ENCODE data around the gene DPH2.
A peak's percentile ranks its signal among the peaks of the same experiment; 100 is the strongest.

Gene DPH2, protein sequence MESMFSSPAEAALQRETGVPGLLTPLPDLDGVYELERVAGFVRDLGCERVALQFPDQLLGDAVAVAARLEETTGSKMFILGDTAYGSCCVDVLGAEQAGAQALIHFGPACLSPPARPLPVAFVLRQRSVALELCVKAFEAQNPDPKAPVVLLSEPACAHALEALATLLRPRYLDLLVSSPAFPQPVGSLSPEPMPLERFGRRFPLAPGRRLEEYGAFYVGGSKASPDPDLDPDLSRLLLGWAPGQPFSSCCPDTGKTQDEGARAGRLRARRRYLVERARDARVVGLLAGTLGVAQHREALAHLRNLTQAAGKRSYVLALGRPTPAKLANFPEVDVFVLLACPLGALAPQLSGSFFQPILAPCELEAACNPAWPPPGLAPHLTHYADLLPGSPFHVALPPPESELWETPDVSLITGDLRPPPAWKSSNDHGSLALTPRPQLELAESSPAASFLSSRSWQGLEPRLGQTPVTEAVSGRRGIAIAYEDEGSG

DNA sequence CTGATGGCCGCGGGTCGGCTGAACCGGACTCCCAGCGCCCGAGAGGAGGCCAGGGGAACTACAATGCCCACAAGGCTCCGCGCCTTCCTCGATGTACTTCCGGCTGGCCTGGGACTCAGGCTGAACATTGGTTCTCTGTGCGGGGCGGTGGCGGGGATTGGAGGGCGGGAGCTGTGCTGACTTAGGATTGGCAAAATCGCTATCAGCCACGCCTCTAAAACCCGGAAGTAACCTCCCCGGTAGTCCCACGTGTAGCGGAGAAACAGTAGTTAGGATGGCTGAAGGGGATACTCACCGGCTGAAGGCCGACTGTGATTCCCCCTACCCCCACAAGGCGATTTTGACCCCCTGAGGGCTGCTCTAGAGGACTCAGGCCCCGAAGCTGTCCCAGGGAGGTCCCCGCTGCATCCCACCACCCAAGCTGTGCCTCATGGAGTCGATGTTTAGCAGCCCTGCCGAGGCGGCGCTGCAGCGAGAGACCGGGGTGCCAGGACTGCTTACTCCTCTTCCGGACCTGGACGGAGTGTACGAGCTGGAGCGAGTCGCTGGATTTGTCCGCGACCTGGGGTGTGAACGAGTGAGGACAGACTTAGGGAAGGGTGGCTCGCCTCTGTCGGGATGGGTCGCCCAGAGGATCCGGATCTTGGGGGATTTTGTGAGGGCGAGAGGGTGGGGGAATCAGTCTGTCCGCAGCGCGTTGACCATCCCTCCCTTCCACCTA is at the start of gene DPH2:
Gene DPH2, plus strand, starts transcription at position 265 of the 721 bp plus-strand sequence. Its CDS starts 166 bp downstream, at position 431.
- DNase-seq, result peak; percentile 90

DNA sequence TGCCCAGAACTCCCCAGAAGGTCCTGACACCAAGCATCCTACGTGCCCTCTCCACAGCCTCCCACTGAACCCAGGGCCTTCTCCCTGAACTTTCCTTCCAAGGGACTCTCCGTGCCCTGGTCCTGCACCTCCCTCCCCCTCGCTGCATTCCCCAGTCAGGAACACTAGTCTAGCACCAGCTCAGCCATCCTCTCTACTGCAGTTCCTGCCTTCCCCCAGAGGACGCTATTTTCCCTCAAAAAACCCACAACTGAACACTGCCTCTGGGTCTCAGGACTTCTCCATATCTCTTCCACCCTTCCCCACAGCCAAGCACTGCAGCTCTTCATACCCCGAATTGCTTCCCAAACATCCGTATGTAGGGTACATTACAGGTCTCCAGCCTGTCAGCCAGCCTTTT is 48.8 kb upstream of the DPH2 start:
- DNase-seq, result no peak

DNA sequence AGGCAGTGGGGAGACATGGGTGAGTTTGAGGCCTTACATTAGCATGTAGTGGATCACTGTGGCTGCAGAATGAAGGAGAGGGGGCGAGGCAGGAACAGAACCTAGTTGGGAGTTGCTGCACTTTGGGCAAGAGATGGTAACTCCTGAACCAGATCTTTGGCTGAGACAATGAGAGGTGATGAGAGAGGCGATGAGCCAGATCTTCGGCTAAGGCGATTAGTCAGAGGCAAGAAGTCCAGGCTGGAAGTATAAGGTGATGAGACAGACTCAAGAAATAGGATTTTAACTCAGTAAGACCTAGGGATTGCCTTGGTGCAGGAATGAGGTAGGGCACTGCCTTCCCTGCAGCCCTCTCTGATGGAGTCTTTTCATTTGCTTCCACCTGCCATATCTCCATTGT is 45.3 kb upstream of the DPH2 start:
- no peak for DNase-seq

DNA sequence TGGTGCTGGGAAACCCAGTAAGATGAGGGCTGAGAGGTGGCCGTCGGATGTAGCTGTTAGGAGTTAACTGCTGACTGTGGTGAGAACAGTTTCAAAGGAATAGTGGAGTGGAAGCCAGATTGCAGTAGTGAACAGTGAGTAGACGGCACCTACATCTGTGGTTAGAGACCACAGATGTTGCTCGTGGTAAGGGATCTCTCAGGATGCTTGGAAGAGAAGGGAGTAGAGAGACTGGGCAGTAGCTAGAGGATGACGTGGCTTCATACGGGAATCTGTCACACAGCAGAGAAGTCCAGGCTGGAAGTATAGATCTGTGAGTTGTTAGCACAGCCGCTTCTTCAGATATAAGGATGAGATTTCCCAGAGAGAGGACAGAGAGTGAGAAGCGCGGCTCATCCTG is 44.0 kb upstream of the DPH2 start:
- no peak for DNase-seq

DNA sequence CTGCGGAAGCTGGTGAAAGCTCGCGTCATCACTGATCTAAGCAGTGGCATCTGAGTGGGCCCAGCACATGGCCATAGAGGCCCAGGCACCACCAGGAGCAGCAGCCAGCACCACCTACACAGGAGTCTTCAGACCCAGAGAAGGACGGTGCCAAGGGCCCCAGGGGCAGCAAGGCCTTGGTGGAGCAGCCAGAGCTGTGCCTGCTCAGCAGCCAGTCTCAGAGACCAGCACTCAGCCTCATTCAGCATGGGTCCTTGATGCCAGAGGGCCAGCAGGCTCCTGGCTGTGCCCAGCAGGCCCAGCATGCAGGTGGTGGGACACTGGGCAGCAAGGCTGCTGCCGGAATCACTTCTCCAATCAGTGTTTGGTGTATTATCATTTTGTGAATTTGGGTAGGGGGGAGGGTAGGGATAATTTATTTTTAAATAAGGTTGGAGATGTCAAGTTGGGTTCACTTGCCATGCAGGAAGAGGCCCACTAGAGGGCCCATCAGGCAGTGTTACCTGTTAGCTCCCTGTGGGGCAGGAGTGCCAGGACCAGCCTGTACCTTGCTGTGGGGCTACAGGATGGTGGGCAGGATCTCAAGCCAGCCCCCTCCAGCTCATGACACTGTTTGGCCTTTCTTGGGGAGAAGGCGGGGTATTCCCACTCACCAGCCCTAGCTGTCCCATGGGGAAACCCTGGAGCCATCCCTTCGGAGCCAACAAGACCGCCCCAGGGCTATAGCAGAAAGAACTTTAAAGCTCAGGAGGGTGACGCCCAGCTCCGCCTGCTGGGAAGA is 39.5 kb upstream of the DPH2 start:
- DNase-seq, result no peak

DNA sequence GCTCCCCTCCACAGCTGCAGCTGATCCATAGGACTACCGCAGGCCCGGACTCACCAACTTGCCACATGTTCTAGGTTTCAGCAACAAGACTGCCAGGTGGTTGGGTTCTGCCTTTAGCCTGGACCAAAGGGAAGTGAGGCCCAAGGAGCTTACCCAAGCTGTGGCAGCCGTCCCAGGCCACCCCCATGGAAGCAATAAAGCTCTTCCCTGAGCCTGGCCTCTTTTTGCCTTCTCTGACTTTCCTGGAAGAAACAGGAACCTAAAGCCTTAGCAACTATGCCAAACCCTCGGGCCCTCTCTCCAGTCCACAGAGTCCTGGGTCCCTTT is 38.9 kb upstream of the DPH2 start:
- no peak for DNase-seq

DNA sequence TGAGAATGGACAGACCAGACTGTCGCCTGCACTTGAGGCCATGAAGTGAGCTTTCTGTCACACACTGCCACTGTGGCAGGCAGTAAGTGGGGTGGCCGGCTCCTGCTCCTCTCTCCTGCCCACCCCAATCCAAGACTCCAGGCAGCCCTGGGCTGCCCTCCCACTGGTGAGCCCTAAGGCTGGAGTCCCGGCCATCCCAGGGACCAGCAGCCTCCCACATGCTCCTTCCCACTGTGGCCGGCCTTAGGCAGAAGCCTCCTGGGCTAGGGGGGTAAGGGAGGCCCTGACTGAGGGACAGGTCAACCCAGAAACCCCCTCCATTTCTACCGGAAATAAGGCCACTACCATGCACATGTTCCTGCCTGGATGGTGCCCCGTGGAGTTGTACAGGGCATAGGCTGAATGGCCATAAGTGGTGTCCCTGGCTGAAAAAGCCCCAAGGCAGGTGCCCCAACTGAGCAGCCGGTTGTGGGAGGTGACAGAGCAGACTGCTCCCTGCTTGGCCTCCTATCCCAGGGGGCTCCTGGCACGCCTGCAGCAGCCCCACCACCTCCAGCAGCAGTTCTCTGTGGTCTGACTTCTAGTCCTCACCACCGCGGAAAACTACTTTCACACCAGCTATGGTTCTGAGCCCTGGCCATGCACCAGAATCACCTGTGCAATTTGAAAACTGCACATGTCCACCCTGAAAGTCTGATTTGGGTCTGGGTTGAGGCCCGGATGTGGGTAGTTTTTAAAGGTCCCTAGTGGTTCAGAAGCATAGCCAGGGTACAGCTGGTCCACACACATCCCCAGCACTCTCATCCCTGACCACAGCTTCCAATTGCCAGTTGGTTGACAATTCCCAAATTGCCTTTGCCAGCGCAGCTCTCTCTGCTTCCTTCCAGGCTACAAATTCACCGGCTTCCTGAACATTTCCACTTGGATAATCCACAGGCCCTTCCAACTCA is 37.8 kb upstream of the DPH2 start:
- DNase-seq, result no peak

DNA sequence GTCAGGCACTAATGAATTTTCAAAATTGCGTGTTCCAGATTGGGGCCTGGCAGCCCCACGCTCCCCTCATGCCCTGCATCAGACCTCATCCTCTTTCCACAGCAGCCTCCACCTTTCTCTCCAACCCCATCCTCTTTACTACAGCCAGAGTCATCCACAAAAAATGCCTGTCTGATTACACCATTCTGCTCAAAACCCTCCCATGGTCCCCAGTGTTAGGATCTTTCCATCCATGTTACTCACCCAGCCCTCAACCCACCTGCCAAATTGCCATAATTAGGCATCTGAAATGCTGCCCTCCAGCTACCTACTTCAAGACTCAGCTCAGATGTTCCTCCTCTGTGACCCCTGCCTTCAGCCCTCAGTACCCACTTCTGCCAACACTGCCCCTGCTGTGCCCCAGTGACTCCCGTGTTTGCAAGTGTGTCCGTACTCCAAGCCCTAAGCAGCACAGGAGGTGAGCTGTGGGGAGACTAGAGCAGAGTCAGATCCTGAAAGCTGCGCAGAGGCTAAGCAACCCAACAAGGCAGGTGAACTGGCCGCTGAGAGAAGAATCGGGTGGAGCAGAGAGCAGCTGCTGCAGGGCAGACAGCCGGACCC is 36.9 kb upstream of the DPH2 start:
- no peak for DNase-seq

DNA sequence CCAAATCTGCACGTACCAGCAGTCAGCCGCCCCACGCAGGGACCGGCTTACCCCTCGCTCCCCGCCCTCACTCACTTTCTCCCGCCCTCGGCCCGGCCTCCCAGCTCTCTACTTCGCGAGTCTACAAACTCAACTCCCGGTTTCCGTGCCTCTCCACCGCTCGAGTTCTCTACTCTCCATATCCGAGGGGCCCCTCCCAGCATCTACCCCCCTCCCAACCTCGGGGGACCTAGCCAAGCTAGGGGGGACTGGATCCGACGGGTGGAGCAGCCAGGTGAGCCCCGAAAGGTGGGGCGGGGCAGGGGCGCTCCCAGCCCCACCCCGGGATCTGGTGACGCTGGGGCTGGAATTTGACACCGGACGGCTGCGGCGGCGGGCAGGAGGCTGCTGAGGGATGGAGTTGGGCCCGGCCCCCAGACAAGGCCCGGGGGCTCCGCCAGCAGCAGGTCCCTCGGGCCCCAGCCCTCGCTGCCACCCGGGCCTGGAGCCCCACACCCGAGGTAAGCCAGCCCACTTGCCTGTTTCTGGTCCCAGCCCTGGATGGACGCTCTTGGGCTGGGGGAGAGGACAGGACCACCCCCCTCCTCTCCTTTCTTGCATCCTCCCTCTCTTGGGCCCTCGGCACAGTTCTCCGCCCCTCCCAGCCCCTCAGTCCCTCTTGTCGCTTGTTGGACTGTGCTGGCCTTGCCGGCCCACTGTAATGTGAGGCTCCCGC is 36.3 kb upstream of the DPH2 start, which contains the start of gene ARTN:
Gene ARTN, plus strand, starts transcription at position 416 of the 715 bp plus-strand sequence. CDS start 1,856 bp downstream, outside the sequence.
- no peak for DNase-seq

DNA sequence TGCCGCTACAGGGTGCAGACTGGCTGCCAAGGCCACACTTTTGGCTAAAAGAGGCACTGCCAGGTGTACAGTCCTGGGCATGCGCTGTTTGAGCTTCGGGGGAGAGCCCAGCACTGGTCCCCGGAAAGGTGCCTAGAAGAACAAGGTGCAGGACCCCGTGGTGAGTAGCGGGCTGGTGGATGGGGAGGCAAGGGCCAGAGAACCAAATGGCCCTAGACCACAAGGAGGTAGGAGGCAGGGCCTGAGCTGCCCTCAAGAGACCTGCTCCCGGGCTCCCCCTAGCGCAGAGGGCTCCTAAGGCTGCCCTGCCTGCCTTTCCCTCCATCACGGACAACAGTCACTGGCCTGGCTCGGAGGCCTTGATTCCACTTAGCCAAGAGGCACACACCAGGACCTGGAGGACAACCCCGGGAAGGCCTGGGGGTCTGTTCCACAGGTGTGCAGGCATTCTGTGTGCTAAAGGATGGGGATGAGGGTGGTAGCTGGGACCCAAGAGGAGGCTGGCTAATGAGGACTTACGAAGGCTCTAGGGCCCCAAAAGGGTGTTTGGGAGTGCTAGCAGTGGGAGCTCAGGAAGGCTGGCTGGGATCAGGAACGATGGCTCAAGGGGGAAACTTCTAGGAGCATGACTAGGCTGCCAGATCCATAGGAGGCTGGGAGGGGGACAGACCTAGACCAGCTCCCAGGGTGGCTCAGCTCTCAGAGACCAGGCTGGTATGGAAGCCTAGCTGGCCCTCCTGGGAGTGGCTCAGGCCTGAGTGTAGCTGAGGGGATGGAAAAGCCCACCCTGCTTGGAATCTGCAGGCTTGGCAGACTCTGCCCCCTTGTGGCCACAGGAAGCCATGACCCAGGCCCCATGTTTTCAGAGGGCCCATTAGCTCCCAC is 35.5 kb upstream of the DPH2 start:
- no peak for DNase-seq

DNA sequence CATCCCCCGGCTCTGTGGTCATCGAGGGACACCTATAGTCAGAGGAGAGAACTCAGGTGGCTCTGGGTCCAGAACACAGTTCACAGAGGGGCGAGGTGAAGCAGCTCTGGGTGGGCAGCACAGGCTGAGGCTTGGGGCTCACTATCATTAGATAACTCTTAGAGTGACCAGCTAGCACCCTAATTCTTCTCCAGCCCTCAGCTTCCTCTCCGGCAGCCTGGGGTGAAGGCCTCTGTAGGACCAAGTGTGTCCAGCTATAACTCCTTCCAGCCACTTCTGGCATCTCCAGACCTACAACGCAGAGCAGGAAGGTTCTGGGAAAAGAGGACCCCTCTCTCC is 34.9 kb upstream of the DPH2 start:
- no peak for DNase-seq

DNA sequence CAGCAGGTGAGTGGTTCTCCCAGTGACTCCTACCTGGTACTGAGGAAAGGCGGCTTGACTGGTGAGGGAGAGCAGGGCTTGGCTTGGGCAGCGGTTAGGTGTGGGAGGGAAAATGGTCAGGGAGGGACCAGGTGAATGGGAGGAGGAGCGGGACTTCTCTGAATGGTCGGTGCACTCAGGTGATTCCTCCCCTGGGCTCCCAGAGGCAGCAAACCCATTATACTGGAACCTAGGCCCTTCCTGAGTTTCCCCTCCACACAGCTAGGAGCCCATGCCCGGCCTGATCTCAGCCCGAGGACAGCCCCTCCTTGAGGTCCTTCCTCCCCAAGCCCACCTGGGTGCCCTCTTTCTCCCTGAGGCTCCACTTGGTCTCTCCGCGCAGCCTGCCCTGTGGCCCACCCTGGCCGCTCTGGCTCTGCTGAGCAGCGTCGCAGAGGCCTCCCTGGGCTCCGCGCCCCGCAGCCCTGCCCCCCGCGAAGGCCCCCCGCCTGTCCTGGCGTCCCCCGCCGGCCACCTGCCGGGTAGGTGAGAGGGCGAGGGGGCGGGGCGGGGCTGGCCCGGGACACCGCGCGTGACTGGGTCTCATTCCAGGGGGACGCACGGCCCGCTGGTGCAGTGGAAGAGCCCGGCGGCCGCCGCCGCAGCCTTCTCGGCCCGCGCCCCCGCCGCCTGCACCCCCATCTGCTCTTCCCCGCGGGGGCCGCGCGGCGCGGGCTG is 33.9 kb upstream of the DPH2 start:
- DNase-seq, result no peak

DNA sequence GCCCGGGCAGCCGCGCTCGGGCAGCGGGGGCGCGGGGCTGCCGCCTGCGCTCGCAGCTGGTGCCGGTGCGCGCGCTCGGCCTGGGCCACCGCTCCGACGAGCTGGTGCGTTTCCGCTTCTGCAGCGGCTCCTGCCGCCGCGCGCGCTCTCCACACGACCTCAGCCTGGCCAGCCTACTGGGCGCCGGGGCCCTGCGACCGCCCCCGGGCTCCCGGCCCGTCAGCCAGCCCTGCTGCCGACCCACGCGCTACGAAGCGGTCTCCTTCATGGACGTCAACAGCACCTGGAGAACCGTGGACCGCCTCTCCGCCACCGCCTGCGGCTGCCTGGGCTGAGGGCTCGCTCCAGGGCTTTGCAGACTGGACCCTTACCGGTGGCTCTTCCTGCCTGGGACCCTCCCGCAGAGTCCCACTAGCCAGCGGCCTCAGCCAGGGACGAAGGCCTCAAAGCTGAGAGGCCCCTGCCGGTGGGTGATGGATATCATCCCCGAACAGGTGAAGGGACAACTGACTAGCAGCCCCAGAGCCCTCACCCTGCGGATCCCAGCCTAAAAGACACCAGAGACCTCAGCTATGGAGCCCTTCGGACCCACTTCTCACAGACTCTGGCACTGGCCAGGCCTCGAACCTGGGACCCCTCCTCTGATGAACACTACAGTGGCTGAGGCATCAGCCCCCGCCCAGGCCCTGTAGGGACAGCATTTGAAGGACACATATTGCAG is 33.2 kb upstream of the DPH2 start:
- DNase-seq, result no peak

DNA sequence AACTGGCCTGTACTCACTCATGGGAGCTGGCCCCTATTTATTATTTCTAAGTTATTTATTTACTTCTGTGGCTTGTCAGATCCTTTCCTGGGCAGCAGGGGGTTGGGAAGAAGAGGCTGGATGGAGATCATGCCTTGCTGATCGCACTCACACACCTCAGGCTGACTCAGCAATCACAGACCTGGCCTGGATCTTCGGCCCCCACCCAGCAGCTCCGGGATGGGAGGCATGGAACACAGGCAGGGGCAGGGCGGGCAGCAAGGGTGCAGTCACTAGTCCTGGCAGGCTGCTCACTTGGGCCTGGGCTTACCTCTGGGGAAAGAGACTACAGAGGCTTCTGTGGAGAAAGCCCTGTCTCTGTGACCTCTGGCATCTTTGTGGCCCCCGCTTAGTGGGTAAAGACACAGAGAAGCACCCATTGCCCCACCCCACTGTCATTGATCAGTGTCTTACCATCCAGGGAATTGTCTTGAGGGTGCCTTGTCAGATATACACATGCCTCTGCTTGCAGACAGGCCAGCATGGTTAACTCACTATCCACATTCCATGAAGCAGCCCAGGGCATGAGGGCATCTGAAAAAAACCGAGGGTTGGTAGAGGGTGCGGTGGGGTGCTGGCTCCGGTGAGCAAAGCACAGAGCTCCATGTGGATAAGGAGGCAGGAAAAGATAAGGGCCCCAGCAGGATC is 32.5 kb upstream of the DPH2 start:
- DNase-seq, result no peak

DNA sequence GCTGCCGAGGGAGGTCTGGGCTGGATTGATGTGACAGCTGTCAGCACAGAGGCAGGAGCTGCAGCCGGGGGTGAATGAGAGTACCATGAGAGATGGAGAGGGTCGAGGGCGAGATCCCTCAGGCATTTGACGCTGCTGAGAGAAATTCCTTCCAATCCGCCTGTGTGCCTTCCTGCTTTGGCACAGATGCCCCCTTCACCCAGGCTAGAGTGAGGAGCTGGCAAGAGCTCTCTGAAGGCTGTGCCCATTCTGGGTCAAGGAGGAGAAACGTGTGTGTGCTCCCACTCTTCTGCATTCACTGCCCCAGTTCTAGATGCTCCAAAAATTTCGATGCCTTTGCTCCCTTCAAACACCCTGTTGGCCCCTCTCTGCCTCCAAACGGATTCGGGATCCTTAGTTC is 31.4 kb upstream of the DPH2 start:
- DNase-seq, result no peak

DNA sequence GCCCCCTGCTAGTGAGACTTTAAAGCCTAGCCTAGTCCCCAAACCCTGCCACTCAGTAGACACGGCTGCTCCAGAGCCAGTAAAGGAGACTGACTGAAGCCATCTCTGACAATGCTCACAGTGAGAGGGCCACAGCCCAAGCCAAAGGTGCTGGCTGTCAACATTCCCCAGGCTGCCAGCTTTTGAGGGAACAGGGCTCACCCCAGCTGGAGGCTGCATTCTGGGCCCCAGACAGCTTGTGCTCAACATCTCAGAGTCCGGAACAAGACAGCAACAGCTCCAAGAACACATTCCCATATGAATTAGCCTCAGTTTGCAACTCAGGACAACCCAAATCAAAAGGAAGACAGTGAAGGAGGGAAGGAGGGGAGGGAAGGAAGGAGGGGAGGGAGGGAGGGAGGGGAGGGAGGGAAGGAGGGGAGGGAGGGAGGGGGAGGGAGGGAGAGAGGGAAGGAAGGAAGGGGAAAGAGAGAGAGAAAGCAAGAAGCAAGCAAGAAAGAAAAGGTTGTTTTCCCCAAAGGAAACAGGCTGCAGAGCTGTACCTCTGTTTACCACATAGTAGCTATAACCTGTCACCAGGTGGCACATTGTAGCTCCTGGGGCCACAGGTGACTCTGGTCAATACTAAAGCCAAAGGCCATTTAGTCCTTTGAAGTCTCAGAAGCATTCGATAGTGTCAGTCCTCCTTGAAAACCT is 30.8 kb upstream of the DPH2 start:
- DNase-seq, result no peak

DNA sequence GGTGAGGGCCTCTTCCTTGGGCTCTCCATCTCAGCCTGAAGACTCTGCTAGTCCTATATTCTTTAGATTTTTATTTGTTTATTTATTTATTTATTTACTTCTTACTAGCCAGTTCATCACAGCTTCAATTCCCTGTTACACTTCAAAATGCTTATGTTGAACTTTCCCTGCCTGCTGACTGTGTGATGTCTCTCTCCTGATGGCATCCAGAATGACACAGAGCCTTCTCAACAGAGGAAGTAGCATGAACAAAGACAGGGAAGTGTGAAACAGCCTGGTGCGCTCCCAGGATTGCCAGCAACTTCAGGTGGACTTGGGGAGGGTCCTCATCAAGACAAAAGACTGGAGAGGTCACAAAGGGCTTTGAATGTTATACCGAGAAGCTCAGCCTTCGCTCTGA is 27.4 kb upstream of the DPH2 start:
- no peak for DNase-seq

DNA sequence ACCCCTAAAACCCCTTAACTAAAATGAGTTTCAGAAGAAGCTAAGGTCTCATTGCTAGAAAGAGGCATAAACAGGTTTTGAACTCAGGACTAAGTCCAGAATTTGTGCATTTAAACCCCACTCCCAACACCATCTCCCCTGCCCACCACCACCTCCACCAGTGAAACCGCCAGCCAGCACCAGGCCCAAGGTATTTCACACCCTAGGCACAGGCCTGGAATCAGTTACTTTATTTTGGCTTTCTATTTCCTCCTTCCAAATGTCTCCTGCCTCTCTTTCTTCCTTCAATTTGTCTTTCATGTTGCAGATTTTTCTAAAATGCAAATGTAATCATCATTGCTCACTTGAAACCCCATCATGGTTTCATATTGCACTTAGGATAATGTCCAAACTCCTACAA is 24.9 kb upstream of the DPH2 start:
- DNase-seq, result no peak
